Measurements from ENCODE around the gene VMAC.
A peak's percentile ranks its signal among the peaks of the same experiment; 100 is the strongest.

Gene VMAC

GRCh38 chr19:5900976-5901375, 3.7 kb upstream of the VMAC start:
- TF ChIP-seq CTCF (IDR thresholded peaks at IDR 0.05; ENCODE audit: insufficient read depth, low read depth, low read length, missing control alignments): no peak
- DNase-seq (ENCODE audit: low read depth): no peak
- H3K4me3 ChIP-seq (ENCODE audit: low read length): no peak overlapping the region

- TF ChIP-seq CTCF (IDR thresholded peaks at IDR 0.05; ENCODE audit: insufficient read depth, low read depth, low read length, missing control alignments): no peak
- H3K4me3 ChIP-seq (ENCODE audit: low read length): peak overlapping the region; percentile 100
- DNase-seq (ENCODE audit: low read depth): no peak
These were observed 1.5 kb upstream of the VMAC start for GRCh38 chr19:5903056-5903623.

- DNase-seq (ENCODE audit: low read depth): peak; percentile 99
- H3K4me3 ChIP-seq (ENCODE audit: low read length): peak within 1 kb of the TSS; percentile 100
- TF ChIP-seq CTCF (IDR thresholded peaks at IDR 0.05; ENCODE audit: insufficient read depth, low read depth, low read length, missing control alignments): no peak
These were observed 884 bp upstream of the VMAC start, which contains the start of gene NDUFA11 for GRCh38 chr19:5903624-5904351. Gene NDUFA11 (minus strand): TSS chr19:5903790. CDS start chr19:5903708, 82 bp downstream.

- no peak for TF ChIP-seq CTCF (IDR thresholded peaks at IDR 0.05; ENCODE audit: insufficient read depth, low read depth, low read length, missing control alignments)
- DNase-seq (ENCODE audit: low read depth): no peak
- peak overlapping the region; percentile 77 for H3K4me3 ChIP-seq (ENCODE audit: low read length)
These were observed 574 bp downstream of the VMAC start for GRCh38 chr19:5905114-5905778.

GRCh38 chr19:5907241-5907640, 2.6 kb downstream of the VMAC start:
- no peak overlapping the region for H3K4me3 ChIP-seq (ENCODE audit: low read length)
- TF ChIP-seq CTCF (IDR thresholded peaks at IDR 0.05; ENCODE audit: insufficient read depth, low read depth, low read length, missing control alignments): no peak
- no peak for DNase-seq (ENCODE audit: low read depth)

- DNase-seq (ENCODE audit: low read depth): no peak
- no peak for TF ChIP-seq CTCF (IDR thresholded peaks at IDR 0.05; ENCODE audit: insufficient read depth, low read depth, low read length, missing control alignments)
These were observed 4.2 kb downstream of the VMAC start for GRCh38 chr19:5908773-5909442.

More at GRCh38 chr19:5908773-5909442, 4.2 kb downstream of the VMAC start:
- no peak overlapping the region for H3K4me3 ChIP-seq (ENCODE audit: low read length)
